Measurements from ENCODE around the gene CDH13.

CDH13 gene

DNA sequence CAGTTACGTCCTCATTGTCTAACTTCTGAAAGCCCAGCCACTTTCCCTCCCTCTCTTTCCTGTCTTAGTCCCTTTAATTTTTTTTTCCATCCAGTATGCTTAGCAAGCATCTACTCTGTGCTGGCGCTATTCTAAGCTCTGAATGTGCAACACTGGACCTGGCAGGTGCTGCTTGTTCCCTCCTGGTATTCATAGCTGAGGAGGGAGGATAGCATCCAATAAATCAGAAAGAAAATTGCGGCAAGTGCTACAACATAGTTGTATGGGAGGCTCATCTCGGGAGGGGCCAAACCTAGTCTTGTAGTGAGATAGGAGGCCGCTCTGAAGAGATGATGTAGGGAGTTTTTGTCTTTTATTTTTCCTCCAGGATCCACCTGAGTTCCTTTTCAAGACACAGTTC lies 723.7 kb downstream of the CDH13 start:
- H4K8ac ChIP-seq (ENCODE audit: low read depth, low read length), result no peak overlapping the region
- H2AK5ac ChIP-seq (ENCODE audit: low read length), result no peak overlapping the region
- no peaks in the 10 kb centered on the region for H3K79me1 ChIP-seq (ENCODE audit: low read length)
- no peak overlapping the region for H3K9ac ChIP-seq (ENCODE audit: low read length)
- no peak overlapping the region for H3K23ac ChIP-seq (ENCODE audit: low read length)
- no peaks in the 10 kb centered on the region for H3K36me3 ChIP-seq (ENCODE audit: control insufficient read depth in 1 of 2, insufficient read depth in 2 of 2, low read length in 2 of 2)
- no peaks in the 10 kb centered on the region for H3K4me1 ChIP-seq (ENCODE audit: control insufficient read depth in 1 of 2, insufficient read depth in 2 of 2, low read length in 2 of 2)
- no peak overlapping the region for H3K18ac ChIP-seq (ENCODE audit: low read length)
- no peak overlapping the region for H4K12ac ChIP-seq (ENCODE audit: low read depth, low read length)
- no peak overlapping the region for H4K91ac ChIP-seq (ENCODE audit: low read depth, low read length)
- no peak overlapping the region for H3K14ac ChIP-seq (ENCODE audit: low read length)
- H3K27ac ChIP-seq (ENCODE audit: low read depth, low read length), result no peak overlapping the region
- no peak overlapping the region for H2BK120ac ChIP-seq (ENCODE audit: insufficient read depth, low read length, poor library complexity)
- H3K4me2 ChIP-seq (ENCODE audit: low read length), result no peak overlapping the region
- no peaks in the 10 kb centered on the region for H3K79me2 ChIP-seq (ENCODE audit: control insufficient read depth, insufficient read depth, low read length, poor library complexity)
- H2BK5ac ChIP-seq (ENCODE audit: low read depth, low read length, poor library complexity), result no peak overlapping the region
- H3K4me3 ChIP-seq (ENCODE audit: low read depth, low read length), result no peak overlapping the region
- WGBS (ENCODE audit: extremely low coverage, insufficient coverage, insufficient read length), result no CpG with 5 or more reads among the region's 5 CpGs
- no peaks in the 10 kb centered on the region for H3K27me3 ChIP-seq (ENCODE audit: insufficient read depth, low read length)
- H3K9me3 ChIP-seq (ENCODE audit: insufficient read depth, low read depth, low read length), result peaks cover 1% of the 10 kb centered on the region
- no peak overlapping the region for H2AFZ ChIP-seq (ENCODE audit: insufficient read depth, low read length, poor library complexity)
- no peak overlapping the region for H2BK12ac ChIP-seq (ENCODE audit: low read length)
- no peak for DNase-seq
- no peak overlapping the region for H3K4ac ChIP-seq (ENCODE audit: low read depth, low read length)

DNA sequence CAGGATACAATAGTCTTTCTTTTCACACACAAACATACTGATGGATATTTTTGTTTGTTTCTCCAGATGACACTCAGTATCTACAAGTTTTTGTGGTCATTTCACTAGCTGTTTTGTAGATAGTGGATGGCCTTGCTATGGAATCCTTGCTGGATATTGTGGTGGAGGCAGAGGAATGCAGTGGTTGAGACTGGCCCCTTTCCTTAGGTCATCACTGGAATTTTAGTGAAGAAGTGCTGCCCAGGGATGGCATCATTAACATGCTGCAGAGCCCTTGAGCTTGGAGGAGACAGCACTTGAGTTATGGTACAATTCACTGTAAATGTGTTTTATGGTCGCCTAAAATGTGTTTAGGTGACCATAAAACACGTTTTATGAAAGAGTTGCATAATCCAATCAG lies 725.1 kb downstream of the CDH13 start:
- Histone ChIP-seq H3K4me1 (ENCODE audit: control insufficient read depth in 1 of 2, insufficient read depth in 2 of 2, low read length in 2 of 2) (no peaks in the 10 kb centered on the region), H4K91ac (ENCODE audit: low read depth, low read length) (no peak overlapping the region), H4K8ac (ENCODE audit: low read depth, low read length) (no peak overlapping the region), H4K12ac (ENCODE audit: low read depth, low read length) (no peak overlapping the region), H3K27me3 (ENCODE audit: insufficient read depth, low read length) (no peaks in the 10 kb centered on the region), H2BK120ac (ENCODE audit: insufficient read depth, low read length, poor library complexity) (no peak overlapping the region), H3K9ac (ENCODE audit: low read length) (no peak overlapping the region), H3K4me3 (ENCODE audit: low read depth, low read length) (no peak overlapping the region), H3K36me3 (ENCODE audit: control insufficient read depth in 1 of 2, insufficient read depth in 2 of 2, low read length in 2 of 2) (no peaks in the 10 kb centered on the region), H3K79me1 (ENCODE audit: low read length) (no peaks in the 10 kb centered on the region), H3K9me3 (ENCODE audit: insufficient read depth, low read depth, low read length) (peaks cover 1% of the 10 kb centered on the region), H2AFZ (ENCODE audit: insufficient read depth, low read length, poor library complexity) (no peak overlapping the region), H3K18ac (ENCODE audit: low read length) (no peak overlapping the region), H2BK5ac (ENCODE audit: low read depth, low read length, poor library complexity) (no peak overlapping the region), H2BK12ac (ENCODE audit: low read length) (no peak overlapping the region), H3K14ac (ENCODE audit: low read length) (no peak overlapping the region), H3K27ac (ENCODE audit: low read depth, low read length) (no peak overlapping the region), H3K4ac (ENCODE audit: low read depth, low read length) (no peak overlapping the region), H3K4me2 (ENCODE audit: low read length) (no peak overlapping the region), H3K79me2 (ENCODE audit: control insufficient read depth, insufficient read depth, low read length, poor library complexity) (no peaks in the 10 kb centered on the region), H3K23ac (ENCODE audit: low read length) (no peak overlapping the region), H2AK5ac (ENCODE audit: low read length) (no peak overlapping the region)
- DNase-seq, result no peak
- WGBS (ENCODE audit: extremely low coverage, insufficient coverage, insufficient read length), result no CpG with 5 or more reads among the region's 2 CpGs

DNA sequence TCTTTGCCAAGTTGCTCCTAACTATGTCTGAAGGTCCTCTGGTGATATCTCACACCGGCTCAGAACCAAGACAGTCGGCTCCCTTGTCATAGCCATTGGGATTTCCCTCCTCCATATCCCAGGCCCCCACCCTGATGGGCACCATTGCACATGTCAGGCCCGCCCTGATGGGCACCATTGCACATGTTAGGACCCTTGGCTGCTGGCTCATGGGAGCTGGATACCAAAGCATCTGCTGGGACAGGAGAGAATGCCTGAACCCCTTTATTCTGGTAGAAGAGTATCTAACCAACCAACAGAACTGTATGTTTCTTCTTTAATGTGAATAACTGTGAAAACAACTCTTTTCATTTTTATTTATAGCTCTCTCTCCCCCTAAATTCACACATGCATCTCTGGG lies 726.5 kb downstream of the CDH13 start:
- DNase-seq, result no peak
- Histone ChIP-seq H3K4me2 (ENCODE audit: low read length) (no peak overlapping the region), H3K27ac (ENCODE audit: low read depth, low read length) (no peak overlapping the region), H4K12ac (ENCODE audit: low read depth, low read length) (no peak overlapping the region), H3K79me2 (ENCODE audit: control insufficient read depth, insufficient read depth, low read length, poor library complexity) (no peaks in the 10 kb centered on the region), H2AFZ (ENCODE audit: insufficient read depth, low read length, poor library complexity) (no peak overlapping the region), H3K18ac (ENCODE audit: low read length) (no peak overlapping the region), H2BK120ac (ENCODE audit: insufficient read depth, low read length, poor library complexity) (no peak overlapping the region), H4K91ac (ENCODE audit: low read depth, low read length) (no peak overlapping the region), H3K14ac (ENCODE audit: low read length) (no peak overlapping the region), H3K4me1 (ENCODE audit: control insufficient read depth in 1 of 2, insufficient read depth in 2 of 2, low read length in 2 of 2) (no peaks in the 10 kb centered on the region), H3K79me1 (ENCODE audit: low read length) (no peaks in the 10 kb centered on the region), H3K9ac (ENCODE audit: low read length) (no peak overlapping the region), H3K23ac (ENCODE audit: low read length) (no peak overlapping the region), H3K4me3 (ENCODE audit: low read depth, low read length) (no peak overlapping the region), H2BK12ac (ENCODE audit: low read length) (no peak overlapping the region), H3K4ac (ENCODE audit: low read depth, low read length) (no peak overlapping the region), H3K36me3 (ENCODE audit: control insufficient read depth in 1 of 2, insufficient read depth in 2 of 2, low read length in 2 of 2) (no peaks in the 10 kb centered on the region), H2AK5ac (ENCODE audit: low read length) (no peak overlapping the region), H4K8ac (ENCODE audit: low read depth, low read length) (no peak overlapping the region), H2BK5ac (ENCODE audit: low read depth, low read length, poor library complexity) (no peak overlapping the region), H3K27me3 (ENCODE audit: insufficient read depth, low read length) (no peaks in the 10 kb centered on the region), H3K9me3 (ENCODE audit: insufficient read depth, low read depth, low read length) (peaks cover 1% of the 10 kb centered on the region)
- WGBS (ENCODE audit: extremely low coverage, insufficient coverage, insufficient read length), result no CpG with 5 or more reads among the region's 3 CpGs

DNA sequence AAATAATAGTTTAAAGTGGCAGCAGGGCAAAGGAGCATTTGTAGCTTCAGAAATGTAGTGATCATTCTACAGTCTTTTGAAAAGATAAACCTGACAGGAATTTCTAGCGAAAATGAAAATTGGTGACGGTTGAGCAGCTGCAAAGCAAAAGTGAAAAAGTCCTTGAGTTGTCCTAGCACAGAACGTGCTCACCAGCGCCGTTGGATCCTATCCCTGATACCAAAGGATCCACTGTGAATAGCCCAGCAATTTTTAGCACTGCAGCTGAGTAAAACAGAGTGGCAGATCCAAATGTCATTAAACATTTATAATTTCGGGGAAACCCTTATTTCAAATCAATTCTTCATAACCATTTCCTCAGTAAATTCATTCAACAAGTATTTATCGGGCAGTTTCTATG lies 727.2 kb downstream of the CDH13 start:
- no peak overlapping the region for H3K4ac ChIP-seq (ENCODE audit: low read depth, low read length)
- no peak overlapping the region for H2BK120ac ChIP-seq (ENCODE audit: insufficient read depth, low read length, poor library complexity)
- H3K27me3 ChIP-seq (ENCODE audit: insufficient read depth, low read length), result no peaks in the 10 kb centered on the region
- H3K9ac ChIP-seq (ENCODE audit: low read length), result no peak overlapping the region
- H2AFZ ChIP-seq (ENCODE audit: insufficient read depth, low read length, poor library complexity), result no peak overlapping the region
- no peak overlapping the region for H2BK5ac ChIP-seq (ENCODE audit: low read depth, low read length, poor library complexity)
- H4K91ac ChIP-seq (ENCODE audit: low read depth, low read length), result no peak overlapping the region
- no peak overlapping the region for H3K27ac ChIP-seq (ENCODE audit: low read depth, low read length)
- no peak overlapping the region for H3K18ac ChIP-seq (ENCODE audit: low read length)
- no peak for DNase-seq
- no peak overlapping the region for H4K12ac ChIP-seq (ENCODE audit: low read depth, low read length)
- H3K79me1 ChIP-seq (ENCODE audit: low read length), result no peaks in the 10 kb centered on the region
- no peaks in the 10 kb centered on the region for H3K4me1 ChIP-seq (ENCODE audit: control insufficient read depth in 1 of 2, insufficient read depth in 2 of 2, low read length in 2 of 2)
- no peak overlapping the region for H3K14ac ChIP-seq (ENCODE audit: low read length)
- no peaks in the 10 kb centered on the region for H3K79me2 ChIP-seq (ENCODE audit: control insufficient read depth, insufficient read depth, low read length, poor library complexity)
- WGBS (ENCODE audit: extremely low coverage, insufficient coverage, insufficient read length), result no CpG with 5 or more reads among the region's 7 CpGs
- H3K36me3 ChIP-seq (ENCODE audit: control insufficient read depth in 1 of 2, insufficient read depth in 2 of 2, low read length in 2 of 2), result no peaks in the 10 kb centered on the region
- H3K4me3 ChIP-seq (ENCODE audit: low read depth, low read length), result no peak overlapping the region
- H2AK5ac ChIP-seq (ENCODE audit: low read length), result no peak overlapping the region
- H4K8ac ChIP-seq (ENCODE audit: low read depth, low read length), result no peak overlapping the region
- H3K23ac ChIP-seq (ENCODE audit: low read length), result no peak overlapping the region
- peaks cover 1% of the 10 kb centered on the region for H3K9me3 ChIP-seq (ENCODE audit: insufficient read depth, low read depth, low read length)
- no peak overlapping the region for H3K4me2 ChIP-seq (ENCODE audit: low read length)
- H2BK12ac ChIP-seq (ENCODE audit: low read length), result no peak overlapping the region

All from trophoblast cell (in vitro differentiated cells and primary cell).